ENCODE data around the gene FUZ. TPM values are rescaled to one million over a fixed set of nuclear protein-coding genes. Genes with fewer than 3 reads are reported as not detected.

Gene FUZ
- total RNA-seq, 4 donors from 2014 or later: 20.1 to 40.1 (median 33.3) TPM

GRCh38 chr19:49801401-49801888 lies 11.6 kb downstream of the FUZ start:
- no peaks in the 10 kb centered on the region for H3K27me3 ChIP-seq
- WGBS, 2 donors: 84 to 89% methylated on average over 10 to 12 of the region's 32 CpGs
- H3K36me3 ChIP-seq: peaks cover 39 to 62% of the 10 kb centered on the region in 2 donors
- H3K9me3 ChIP-seq: no peaks in the 10 kb centered on the region
- intact Hi-C loops (cut with DNase I): loop anchor here (5.0 kb wide), 1 partner anchor 39 kb away; the partner anchor contains the start of gene TSKS
- H3K4me3 ChIP-seq (replicated peaks in 1 of 3): no peak overlapping the region
- no peak for TF ChIP-seq CTCF (IDR thresholded peaks at IDR 0.05)
- TF ChIP-seq POLR2A (IDR thresholded peaks at IDR 0.05): no peak
- peak overlapping the region in 2 of 3 donors; percentile 17 to 35 for H3K27ac ChIP-seq
- no peak for DNase-seq
- H3K4me1 ChIP-seq: peaks cover 0 to 13% of the 10 kb centered on the region in 2 donors

GRCh38 chr19:49800771-49801170 lies 12.3 kb downstream of the FUZ start:
- intact Hi-C loops (cut with DNase I): loop anchor here (5.0 kb wide), 1 partner anchor 38 kb away; the partner anchor contains the start of gene TSKS
- DNase-seq: no peak
- no peak overlapping the region for H3K27ac ChIP-seq

GRCh38 chr19:49799798-49800376 lies 13.2 kb downstream of the FUZ start:
- Histone ChIP-seq H3K27me3 (no peaks in the 10 kb centered on the region), H3K4me3 (replicated peaks in 1 of 3) (no peak overlapping the region), H3K27ac (no peak overlapping the region), H3K4me1 (peaks cover 0 to 13% of the 10 kb centered on the region in 2 donors), H3K36me3 (peaks cover 55 to 70% of the 10 kb centered on the region in 2 donors), H3K9me3 (no peaks in the 10 kb centered on the region)
- 94 to 97% methylated on average over 15 to 25 of the region's 25 CpGs for WGBS, 2 donors
- DNase-seq: no peak
- TF ChIP-seq CTCF (IDR thresholded peaks at IDR 0.05) (no peak), POLR2A (IDR thresholded peaks at IDR 0.05) (no peak)
- intact Hi-C loops (cut with DNase I): loop anchor here (5.0 kb wide), 1 partner anchor 38 kb away; the partner anchor contains the start of gene TSKS

More at GRCh38 chr19:49800771-49801170, 12.3 kb downstream of the FUZ start:
- Histone ChIP-seq H3K36me3 (peaks cover 46 to 65% of the 10 kb centered on the region in 2 donors), H3K27me3 (no peaks in the 10 kb centered on the region), H3K9me3 (no peaks in the 10 kb centered on the region), H3K4me1 (peaks cover 0 to 13% of the 10 kb centered on the region in 2 donors), H3K4me3 (replicated peaks in 1 of 3) (no peak overlapping the region)
- WGBS, 2 donors: 88 to 99% methylated on average over 7 to 10 of the region's 10 CpGs
- TF ChIP-seq CTCF (IDR thresholded peaks at IDR 0.05) (no peak), POLR2A (IDR thresholded peaks at IDR 0.05) (no peak)

DNA sequence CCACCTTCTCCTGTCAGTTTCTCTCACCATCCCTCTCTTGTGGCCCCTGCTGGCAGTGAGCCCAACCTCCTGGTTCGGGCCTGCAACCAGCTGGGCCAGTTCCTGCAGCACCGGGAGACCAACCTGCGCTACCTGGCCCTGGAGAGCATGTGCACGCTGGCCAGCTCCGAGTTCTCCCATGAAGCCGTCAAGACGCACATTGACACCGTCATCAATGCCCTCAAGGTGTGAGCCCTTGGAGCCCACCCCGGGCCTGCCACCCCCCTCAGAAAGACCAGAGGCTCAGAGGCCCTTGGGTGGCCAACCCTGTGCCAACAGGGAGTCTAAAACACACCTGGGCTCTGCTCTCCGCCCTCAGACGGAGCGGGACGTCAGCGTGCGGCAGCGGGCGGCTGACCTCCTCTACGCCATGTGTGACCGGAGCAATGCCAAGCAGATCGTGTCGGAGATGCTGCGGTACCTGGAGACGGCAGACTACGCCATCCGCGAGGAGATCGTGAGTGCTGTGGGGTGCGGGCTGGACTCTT lies 13.8 kb downstream of the FUZ start:
- Histone ChIP-seq H3K4me1 (peaks cover 0 to 13% of the 10 kb centered on the region in 2 donors), H3K36me3 (peaks cover 58 to 75% of the 10 kb centered on the region in 2 donors), H3K27me3 (no peaks in the 10 kb centered on the region), H3K27ac (no peak overlapping the region), H3K4me3 (replicated peaks in 1 of 3) (no peak overlapping the region), H3K9me3 (no peaks in the 10 kb centered on the region)
- intact Hi-C loops (cut with DNase I): no loop called here
- DNase-seq: no peak
- TF ChIP-seq CTCF (IDR thresholded peaks at IDR 0.05) (no peak), POLR2A (IDR thresholded peaks at IDR 0.05) (no peak)
- 94 to 96% methylated on average over 20 to 24 of the region's 28 CpGs for WGBS, 2 donors

GRCh38 chr19:49798574-49798973 lies 14.5 kb downstream of the FUZ start:
- WGBS, 2 donors: 98% methylated on average over 6 of the region's 11 CpGs; no CpG with 5 or more reads in 1 of the 2 donors
- Histone ChIP-seq H3K9me3 (no peaks in the 10 kb centered on the region), H3K36me3 (peaks cover 57 to 74% of the 10 kb centered on the region in 2 donors), H3K4me3 (replicated peaks in 1 of 3) (no peak overlapping the region), H3K27me3 (no peaks in the 10 kb centered on the region), H3K4me1 (peaks cover 0 to 13% of the 10 kb centered on the region in 2 donors), H3K27ac (no peak overlapping the region)
- intact Hi-C loops (cut with DNase I): no loop called here
- TF ChIP-seq POLR2A (IDR thresholded peaks at IDR 0.05) (no peak), CTCF (IDR thresholded peaks at IDR 0.05) (no peak)
- no peak for DNase-seq

Measured in thyroid gland (tissue), 4 donors.